HAP-1 (cell line): ENCODE data around the gene ZFP28.
A peak's percentile ranks its signal among the peaks of the same experiment; 100 is the strongest.

ENCODE experiments used
- DNase-seq, 2 experiments: peaks; one replicate each; pipeline ENCODE4 v3.0.0-alpha.2; 2016 to 2020; ENCODE audit warnings: low spot score in 2 of 2
- H3K27me3 ChIP-seq: fragments of 250-450 bp; sonication (Bioruptor Pico); 2 replicates; pipeline ENCODE4 v1.5.1; 2020; ENCODE audit warnings: low read depth, mild to moderate bottlenecking, moderate library complexity
- H3K36me3 ChIP-seq: fragments of 250-450 bp; sonication (Bioruptor Pico); replicated peaks from 2 replicates; pipeline ENCODE4 v1.5.1; 2020; ENCODE audit warnings: mild to moderate bottlenecking
- H3K4me1 ChIP-seq: fragments of 250-450 bp; sonication (Bioruptor Pico); 2 replicates; pipeline ENCODE4 v1.5.1; 2020; ENCODE audit warnings: mild to moderate bottlenecking
- H3K4me3 ChIP-seq: fragments of 250-450 bp; sonication (Bioruptor Pico); 2 replicates; pipeline ENCODE4 v1.5.1; 2020; ENCODE audit warnings: mild to moderate bottlenecking, moderate library complexity
- H3K9me3 ChIP-seq: fragments of 250-450 bp; sonication (Bioruptor Pico); 2 replicates; pipeline ENCODE4 v1.5.1; 2020; ENCODE audit warnings: mild to moderate bottlenecking, moderate library complexity
- in situ Hi-C: fragments of 300-500 bp; cut with MboI; formaldehyde crosslinking; loops from 3 replicates; pipeline ENCODE4 v1.14.3; 2020; ENCODE audit warnings: low sequenced_read_pairs, inconsistent platforms, mixed read lengths

The ZFP28 gene

GRCh38 chr19:56538761-56539263, at the start of gene ZFP28:
TSS of gene ZFP28 (plus strand) at chr19:56538948. CDS start at chr19:56539019, 71 bp downstream.
- in situ Hi-C loops, result no loop called here
- H3K4me3 ChIP-seq, result peak within 1 kb of the TSS; percentile 90
- 0 out of 2 replicates have a peak, but pooled peaks cover 2% of the 10 kb centered on the region for H3K36me3 ChIP-seq
- peak; percentile 44 to 92 for DNase-seq
- peaks cover 7% of the 10 kb centered on the region; the same call in 1 of the 2 replicates for H3K9me3 ChIP-seq
- H3K27me3 ChIP-seq, result no peaks in the 10 kb centered on the region
- no peaks in the 10 kb centered on the region; the same call in none of the 2 replicates for H3K4me1 ChIP-seq

GRCh38 chr19:56491399-56491798, 47.3 kb upstream of the ZFP28 start:
- no peak for DNase-seq
- Histone ChIP-seq H3K9me3 (no peaks in the 10 kb centered on the region), H3K27me3 (no peaks in the 10 kb centered on the region), H3K4me1 (no peaks in the 10 kb centered on the region), H3K4me3 (no peak overlapping the region), H3K36me3 (no peaks in the 10 kb centered on the region)
- in situ Hi-C loops, result no loop called here

- no peaks in the 10 kb centered on the region for H3K36me3 ChIP-seq
- H3K4me1 ChIP-seq, result no peaks in the 10 kb centered on the region
- H3K4me3 ChIP-seq, result no peak overlapping the region
- no peak for DNase-seq
- H3K9me3 ChIP-seq, result peaks cover 4% of the 10 kb centered on the region; the same call in 1 of the 2 replicates
- in situ Hi-C loops, result no loop called here
- H3K27me3 ChIP-seq, result no peaks in the 10 kb centered on the region
Observed at GRCh38 chr19:56504581-56504980, 34.2 kb upstream of the ZFP28 start.

GRCh38 chr19:56507446-56508289, 31.1 kb upstream of the ZFP28 start, which contains the start of gene ZNF471:
TSS of gene ZNF471 (plus strand) at chr19:56507855. CDS start at chr19:56511572, 3,717 bp downstream.
- in situ Hi-C loops, result no loop called here
- Histone ChIP-seq H3K36me3 (no peaks in the 10 kb centered on the region), H3K4me1 (no peaks in the 10 kb centered on the region), H3K9me3 (peaks cover 4% of the 10 kb centered on the region), H3K27me3 (no peaks in the 10 kb centered on the region), H3K4me3 (peak within 1 kb of the TSS; percentile 62)
- DNase-seq, result peak; percentile 90 to 95

- Histone ChIP-seq H3K9me3 (peaks cover 4% of the 10 kb centered on the region), H3K4me3 (peak overlapping the region; percentile 62), H3K27me3 (no peaks in the 10 kb centered on the region), H3K36me3 (no peaks in the 10 kb centered on the region), H3K4me1 (no peaks in the 10 kb centered on the region)
- DNase-seq, result no peak
- in situ Hi-C loops, result no loop called here
Observed at GRCh38 chr19:56508290-56508778, 30.4 kb upstream of the ZFP28 start.

- H3K36me3 ChIP-seq, result no peaks in the 10 kb centered on the region
- H3K9me3 ChIP-seq, result peaks cover 16% of the 10 kb centered on the region; the same call in 1 of the 2 replicates
- no peak for DNase-seq
- in situ Hi-C loops, result no loop called here
- H3K4me3 ChIP-seq, result no peak overlapping the region
- no peaks in the 10 kb centered on the region for H3K4me1 ChIP-seq
- no peaks in the 10 kb centered on the region for H3K27me3 ChIP-seq
Observed at GRCh38 chr19:56525214-56525860, 13.4 kb upstream of the ZFP28 start.

- Histone ChIP-seq H3K27me3 (no peaks in the 10 kb centered on the region), H3K4me1 (no peaks in the 10 kb centered on the region; the same call in none of the 2 replicates), H3K4me3 (no peak overlapping the region), H3K36me3 (0 out of 2 replicates have a peak, but pooled peaks cover 2% of the 10 kb centered on the region), H3K9me3 (peaks cover 7% of the 10 kb centered on the region; the same call in 1 of the 2 replicates)
- in situ Hi-C loops, result no loop called here
- DNase-seq, result no peak
Observed at GRCh38 chr19:56537442-56537841, 1.3 kb upstream of the ZFP28 start.

- in situ Hi-C loops, result no loop called here
- peak; percentile 84 to 95 for DNase-seq
Observed at GRCh38 chr19:56538254-56538760, 441 bp upstream of the ZFP28 start.

GRCh38 chr19:56543776-56544175, 5.0 kb downstream of the ZFP28 start:
- Histone ChIP-seq H3K36me3 (peaks cover 10% of the 10 kb centered on the region), H3K27me3 (no peaks in the 10 kb centered on the region), H3K9me3 (peaks cover 3% of the 10 kb centered on the region), H3K4me1 (no peaks in the 10 kb centered on the region; the same call in 1 of the 2 replicates), H3K4me3 (no peak overlapping the region)
- no peak for DNase-seq
- in situ Hi-C loops, result no loop called here

More at GRCh38 chr19:56538254-56538760, 441 bp upstream of the ZFP28 start:
- Histone ChIP-seq H3K27me3 (no peaks in the 10 kb centered on the region), H3K36me3 (0 out of 2 replicates have a peak, but pooled peaks cover 2% of the 10 kb centered on the region), H3K9me3 (peaks cover 7% of the 10 kb centered on the region; the same call in 1 of the 2 replicates), H3K4me1 (no peaks in the 10 kb centered on the region; the same call in none of the 2 replicates), H3K4me3 (peak overlapping the region; percentile 90)

GRCh38 chr19:56547535-56547934, 8.8 kb downstream of the ZFP28 start:
- H3K9me3 ChIP-seq, result no peaks in the 10 kb centered on the region; the same call in 1 of the 2 replicates
- no peaks in the 10 kb centered on the region for H3K27me3 ChIP-seq
- no peak overlapping the region for H3K4me3 ChIP-seq
- peaks cover 29% of the 10 kb centered on the region for H3K36me3 ChIP-seq
- no peaks in the 10 kb centered on the region for H3K4me1 ChIP-seq
- DNase-seq, result no peak
- in situ Hi-C loops, result no loop called here

GRCh38 chr19:56554272-56554869, 15.6 kb downstream of the ZFP28 start:
- H3K36me3 ChIP-seq, result peaks cover 19% of the 10 kb centered on the region
- in situ Hi-C loops, result no loop called here

GRCh38 chr19:56562766-56563165, 24.0 kb downstream of the ZFP28 start:
- Histone ChIP-seq H3K36me3 (no peaks in the 10 kb centered on the region), H3K9me3 (peaks cover 14% of the 10 kb centered on the region), H3K27me3 (no peaks in the 10 kb centered on the region), H3K4me1 (no peaks in the 10 kb centered on the region; the same call in 1 of the 2 replicates), H3K4me3 (no peak overlapping the region)
- DNase-seq, result no peak
- in situ Hi-C loops, result no loop called here

More at GRCh38 chr19:56554272-56554869, 15.6 kb downstream of the ZFP28 start:
- H3K4me1 ChIP-seq, result no peaks in the 10 kb centered on the region
- H3K4me3 ChIP-seq, result no peak overlapping the region
- no peaks in the 10 kb centered on the region for H3K27me3 ChIP-seq
- DNase-seq, result no peak
- H3K9me3 ChIP-seq, result peaks cover 12% of the 10 kb centered on the region; the same call in 1 of the 2 replicates

GRCh38 chr19:56566904-56567273, 28.1 kb downstream of the ZFP28 start:
- peaks cover 5% of the 10 kb centered on the region; the same call in 1 of the 2 replicates for H3K4me1 ChIP-seq
- DNase-seq, result peak in 1 of 2 experiments; percentile 66
- H3K36me3 ChIP-seq, result 0 out of 2 replicates have a peak, but pooled peaks cover 4% of the 10 kb centered on the region
- in situ Hi-C loops, result no loop called here
- peaks cover 17% of the 10 kb centered on the region for H3K9me3 ChIP-seq
- H3K27me3 ChIP-seq, result no peaks in the 10 kb centered on the region
- peak overlapping the region; percentile 69 for H3K4me3 ChIP-seq
